ENCODE results near the gene CCDC157. TPM values are rescaled to one million over a fixed set of nuclear protein-coding genes. Genes with fewer than 3 reads are reported as not detected.

The CCDC157 gene
- total RNA-seq, 1 experiment from 2014 or later = 5.5 TPM

DNA sequence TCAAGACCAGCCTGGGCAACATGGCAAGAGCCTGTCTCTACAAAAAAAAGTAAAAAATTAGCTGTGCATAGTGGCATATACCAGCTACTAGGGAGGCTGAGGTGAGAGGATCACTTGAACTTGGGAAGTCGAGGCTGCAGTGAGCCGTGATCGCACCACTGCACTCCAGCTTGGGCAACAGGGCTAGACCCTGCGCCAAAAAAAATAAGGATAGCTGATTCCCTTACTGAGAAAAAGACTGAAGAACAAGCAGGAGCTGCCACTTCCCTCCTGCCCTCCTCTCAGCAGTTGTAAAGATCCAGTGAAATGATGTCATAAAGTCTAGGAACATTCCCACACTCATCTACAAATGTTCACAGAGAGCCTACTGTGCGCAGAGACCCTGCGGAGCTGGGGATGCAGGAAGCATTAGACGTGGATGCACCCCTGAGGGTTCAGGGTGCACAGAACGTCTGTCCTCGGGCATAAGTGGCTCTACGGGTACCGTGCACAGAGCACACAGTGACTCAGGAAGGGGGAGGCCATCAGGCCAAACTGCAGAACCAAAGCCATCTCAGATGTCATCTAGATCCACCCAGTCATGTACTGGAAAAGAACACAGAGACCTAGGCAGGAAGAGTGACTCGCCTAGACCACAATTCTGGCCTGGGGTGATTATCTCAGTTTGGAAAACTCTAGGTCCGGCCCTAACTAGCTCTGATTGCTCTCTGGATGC, 51.7 kb downstream of the CCDC157 start:
- intact Hi-C loops (cut with micrococcal nuclease; ENCODE audit: unreplicated experiment) = no loop called here
- no peak for DNase-seq
- TF ChIP-seq, protein P1, sequence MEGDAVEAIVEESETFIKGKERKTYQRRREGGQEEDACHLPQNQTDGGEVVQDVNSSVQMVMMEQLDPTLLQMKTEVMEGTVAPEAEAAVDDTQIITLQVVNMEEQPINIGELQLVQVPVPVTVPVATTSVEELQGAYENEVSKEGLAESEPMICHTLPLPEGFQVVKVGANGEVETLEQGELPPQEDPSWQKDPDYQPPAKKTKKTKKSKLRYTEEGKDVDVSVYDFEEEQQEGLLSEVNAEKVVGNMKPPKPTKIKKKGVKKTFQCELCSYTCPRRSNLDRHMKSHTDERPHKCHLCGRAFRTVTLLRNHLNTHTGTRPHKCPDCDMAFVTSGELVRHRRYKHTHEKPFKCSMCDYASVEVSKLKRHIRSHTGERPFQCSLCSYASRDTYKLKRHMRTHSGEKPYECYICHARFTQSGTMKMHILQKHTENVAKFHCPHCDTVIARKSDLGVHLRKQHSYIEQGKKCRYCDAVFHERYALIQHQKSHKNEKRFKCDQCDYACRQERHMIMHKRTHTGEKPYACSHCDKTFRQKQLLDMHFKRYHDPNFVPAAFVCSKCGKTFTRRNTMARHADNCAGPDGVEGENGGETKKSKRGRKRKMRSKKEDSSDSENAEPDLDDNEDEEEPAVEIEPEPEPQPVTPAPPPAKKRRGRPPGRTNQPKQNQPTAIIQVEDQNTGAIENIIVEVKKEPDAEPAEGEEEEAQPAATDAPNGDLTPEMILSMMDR (IDR thresholded peaks at IDR 0.05; ENCODE audit: unreplicated experiment) = no peak
- peaks cover 54% of the 10 kb centered on the region for H3K36me3 Mint-ChIP-seq (ENCODE audit: insufficient read depth, unreplicated experiment)
- no peak overlapping the region for H3K4me3 Mint-ChIP-seq (ENCODE audit: low read depth, unreplicated experiment)
- no TSS peak for BruUV-seq (replicated peaks)
- H3K27me3 Mint-ChIP-seq (ENCODE audit: unreplicated experiment) = no peaks in the 10 kb centered on the region
- H3K27ac Mint-ChIP-seq (ENCODE audit: unreplicated experiment) = no peak overlapping the region
- no peaks in the 10 kb centered on the region for H3K4me1 Mint-ChIP-seq (ENCODE audit: low read depth, unreplicated experiment)
- CTCF ChIA-PET = interaction anchor here (0.9 kb wide), 2 partner anchors 11 to 14 kb away, joined by 3 to 6 read pairs; no protein-coding TSS in a partner anchor
- H3K9me3 Mint-ChIP-seq (ENCODE audit: low read depth, unreplicated experiment) = no peaks in the 10 kb centered on the region

DNA sequence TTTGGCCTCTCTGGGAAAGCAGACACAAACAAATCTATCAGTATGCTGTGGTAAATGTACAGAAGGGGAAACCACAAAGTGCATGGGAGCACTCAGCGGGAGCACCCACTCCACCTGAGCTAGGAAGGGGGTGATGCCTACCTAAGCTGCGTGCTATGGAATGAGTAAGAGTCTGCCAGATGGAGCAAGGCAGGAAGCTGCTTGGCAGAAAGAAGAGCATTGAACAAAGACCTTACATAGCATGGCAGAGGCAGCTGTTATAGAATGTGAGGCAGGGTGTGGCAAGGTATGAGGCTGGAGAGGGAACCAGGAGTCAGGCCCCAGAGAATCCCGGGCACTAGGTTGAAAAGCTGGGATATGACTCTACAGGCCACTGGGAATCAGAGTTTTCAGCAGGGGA, 55.0 kb downstream of the CCDC157 start:
- Mint-ChIP-seq H3K36me3 (ENCODE audit: insufficient read depth, unreplicated experiment) (peaks cover 75% of the 10 kb centered on the region), H3K4me3 (ENCODE audit: low read depth, unreplicated experiment) (no peak overlapping the region), H3K9me3 (ENCODE audit: low read depth, unreplicated experiment) (no peaks in the 10 kb centered on the region), H3K27ac (ENCODE audit: unreplicated experiment) (peak overlapping the region; percentile 32), H3K27me3 (ENCODE audit: unreplicated experiment) (no peaks in the 10 kb centered on the region), H3K4me1 (ENCODE audit: low read depth, unreplicated experiment) (peaks cover 12% of the 10 kb centered on the region)
- TF ChIP-seq, protein P1 (IDR thresholded peaks at IDR 0.05; ENCODE audit: unreplicated experiment) = no peak
- CTCF ChIA-PET = interaction anchor here (1.6 kb wide), 1 partner anchor 9 kb away, joined by 3 read pairs; no protein-coding TSS in a partner anchor
- DNase-seq = no peak
- intact Hi-C loops (cut with micrococcal nuclease; ENCODE audit: unreplicated experiment) = no loop called here
- BruUV-seq (replicated peaks) = no TSS peak

DNA sequence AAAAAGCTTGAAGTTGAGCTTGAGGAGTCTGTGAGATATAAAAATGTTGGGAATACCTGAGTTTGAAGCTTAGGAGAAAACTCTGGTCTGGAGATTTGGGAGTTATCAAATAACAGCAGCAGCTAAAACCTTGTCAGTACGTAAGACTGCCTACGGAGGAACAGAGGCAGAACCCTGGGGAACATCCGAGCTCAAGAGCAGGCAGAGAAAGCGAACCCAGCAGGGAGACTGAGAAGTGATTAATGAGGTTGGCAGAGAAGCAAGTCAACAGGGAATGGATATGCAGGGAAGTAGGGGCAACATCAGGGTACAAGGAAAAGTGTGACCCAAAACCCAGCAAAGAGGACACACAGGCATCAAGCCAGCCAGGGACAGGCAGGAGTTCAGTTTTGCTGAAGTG, 56.2 kb downstream of the CCDC157 start:
- Mint-ChIP-seq H3K9me3 (ENCODE audit: low read depth, unreplicated experiment) (no peaks in the 10 kb centered on the region), H3K36me3 (ENCODE audit: insufficient read depth, unreplicated experiment) (peaks cover 80% of the 10 kb centered on the region), H3K27me3 (ENCODE audit: unreplicated experiment) (no peaks in the 10 kb centered on the region), H3K4me3 (ENCODE audit: low read depth, unreplicated experiment) (no peak overlapping the region), H3K4me1 (ENCODE audit: low read depth, unreplicated experiment) (peaks cover 19% of the 10 kb centered on the region), H3K27ac (ENCODE audit: unreplicated experiment) (no peak overlapping the region)
- no TSS peak for BruUV-seq (replicated peaks)
- TF ChIP-seq, protein P1 (IDR thresholded peaks at IDR 0.05; ENCODE audit: unreplicated experiment) = no peak
- CTCF ChIA-PET = interaction anchor here (0.6 to 0.7 kb wide), 2 partner anchors 247 to 923 kb away, joined by 3 to 4 read pairs; no protein-coding TSS in a partner anchor
- intact Hi-C loops (cut with micrococcal nuclease; ENCODE audit: unreplicated experiment) = no loop called here
- DNase-seq = no peak

DNA sequence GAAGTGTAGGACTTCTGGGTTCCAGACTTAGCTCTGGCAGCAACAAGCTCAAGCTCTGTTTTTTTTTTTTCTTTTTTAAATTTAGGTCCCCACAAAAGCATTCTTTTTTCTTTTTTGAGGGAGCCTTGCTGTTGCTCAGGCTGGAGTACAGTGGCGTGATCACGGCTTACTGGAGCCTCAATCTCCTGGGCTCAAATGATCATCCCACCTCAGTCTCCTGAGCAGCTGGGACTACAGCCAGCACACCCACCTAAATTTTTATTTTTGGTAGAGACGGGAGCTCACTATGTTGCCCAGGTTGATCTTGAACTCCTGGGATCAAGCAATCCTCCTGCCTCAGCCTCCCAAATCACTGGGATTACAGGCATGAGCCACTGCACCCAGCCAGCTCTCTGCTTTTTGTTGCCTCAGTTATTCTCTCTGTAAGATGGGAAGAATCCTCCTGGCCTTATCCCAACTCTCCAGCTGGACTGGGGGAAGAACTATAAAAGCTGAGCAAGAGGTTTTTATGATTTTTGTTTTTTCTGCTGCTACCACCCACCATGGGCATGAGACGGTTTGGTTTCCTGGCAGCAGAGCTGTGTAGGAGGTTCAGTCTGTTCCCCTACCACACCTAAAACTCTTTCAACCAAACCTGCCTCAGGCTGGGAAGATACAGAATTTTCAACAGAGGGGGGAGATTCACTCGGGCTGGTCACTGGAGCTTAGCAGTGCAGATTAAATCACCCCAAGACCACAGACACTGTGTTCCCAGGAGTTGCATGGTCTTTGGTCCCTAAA, 57.1 kb downstream of the CCDC157 start:
- no peak overlapping the region for H3K27ac Mint-ChIP-seq (ENCODE audit: unreplicated experiment)
- no peaks in the 10 kb centered on the region for H3K27me3 Mint-ChIP-seq (ENCODE audit: unreplicated experiment)

More for the DNA sequence above, 57.1 kb downstream of the CCDC157 start:
- CTCF ChIA-PET = no interaction called here
- H3K9me3 Mint-ChIP-seq (ENCODE audit: low read depth, unreplicated experiment) = no peaks in the 10 kb centered on the region
- no peak for DNase-seq
- BruUV-seq (replicated peaks) = no TSS peak
- TF ChIP-seq, protein P1 (IDR thresholded peaks at IDR 0.05; ENCODE audit: unreplicated experiment) = no peak
- peaks cover 19% of the 10 kb centered on the region for H3K4me1 Mint-ChIP-seq (ENCODE audit: low read depth, unreplicated experiment)
- no peak overlapping the region for H3K4me3 Mint-ChIP-seq (ENCODE audit: low read depth, unreplicated experiment)
- H3K36me3 Mint-ChIP-seq (ENCODE audit: insufficient read depth, unreplicated experiment) = peaks cover 78% of the 10 kb centered on the region
- intact Hi-C loops (cut with micrococcal nuclease; ENCODE audit: unreplicated experiment) = no loop called here
